GM18505 (cell line): ENCODE data around the gene BLM.
"Not testable (repeated sequence)": the region's sequence is repeated elsewhere in the genome, so short reads cannot be mapped to it uniquely, and the experiment has no call there.

Source experiments
- ATAC-seq: cut with Tn5 transposase; IDR thresholded peaks from one replicate; pipeline ENCODE4 v1.9.1; 2021; ENCODE audit not compliant: unreplicated experiment
- POLR2A ChIP-seq: IDR thresholded peaks from 4 replicates; pipeline ENCODE4 v1.6.1; 2011; ENCODE audit warnings: borderline replicate concordance; ENCODE audit not compliant: insufficient read depth, insufficient read length; ENCODE audit errors: extremely low read depth

The BLM gene

DNA sequence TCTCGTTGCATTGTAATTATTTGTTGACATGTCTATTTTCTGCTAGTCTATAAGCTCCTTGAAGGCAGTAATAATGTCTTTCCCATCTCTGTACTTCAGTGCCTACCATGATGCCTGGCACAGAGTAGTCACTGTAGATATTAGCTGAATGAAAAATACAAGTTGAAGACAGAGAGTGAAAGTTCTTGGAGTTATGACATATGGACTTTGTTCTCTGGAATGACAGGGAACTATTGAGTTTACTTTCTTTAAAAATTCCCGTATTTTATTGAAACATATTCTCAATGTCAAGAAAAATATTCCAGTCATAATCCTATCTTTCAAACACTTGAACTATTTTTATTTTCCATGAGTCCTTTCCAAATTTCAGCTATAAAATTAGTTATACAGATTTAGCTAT lies 3.0 kb downstream of the BLM start:
- TF ChIP-seq POLR2A: no peak
- ATAC-seq: no peak

DNA sequence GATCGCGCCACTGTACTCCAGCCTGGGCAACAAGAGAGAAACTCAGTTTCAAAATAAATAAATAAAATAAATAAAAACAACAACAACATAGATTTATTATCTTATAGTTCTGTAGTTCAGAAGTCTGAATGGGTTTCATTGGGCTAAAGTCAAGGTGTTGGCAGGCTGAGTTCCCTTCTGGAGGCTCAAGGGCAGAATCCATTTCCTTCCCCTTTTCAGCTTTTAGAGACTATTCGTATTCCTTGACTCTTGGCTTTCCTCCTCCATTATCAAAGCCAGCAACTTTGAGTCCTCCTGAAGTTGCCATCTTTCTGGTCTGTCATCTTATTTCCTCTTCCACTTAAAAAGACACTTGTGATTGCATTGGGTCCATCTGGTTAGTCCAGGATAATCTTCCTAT lies 12.1 kb downstream of the BLM start:
- ATAC-seq: no peak
- no peak for TF ChIP-seq POLR2A

DNA sequence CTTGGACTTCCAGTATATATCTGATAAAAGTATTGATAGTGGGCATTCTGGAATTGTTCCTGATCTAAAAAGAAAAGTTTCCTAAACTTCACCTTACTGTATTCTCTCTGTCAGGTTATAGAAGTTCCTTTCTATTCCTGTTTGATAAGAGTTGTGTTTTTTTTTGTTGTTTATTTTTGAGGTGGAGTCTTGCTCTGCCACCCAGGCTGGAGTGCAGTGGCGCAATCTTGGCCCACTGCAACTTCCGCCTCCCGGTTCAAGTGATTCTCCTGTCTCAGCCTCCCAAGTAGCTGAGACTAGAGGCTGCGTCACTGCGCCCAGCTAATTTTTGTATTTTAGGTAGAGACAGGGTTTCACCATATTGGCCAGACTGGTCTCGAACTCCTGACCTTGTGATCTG lies 13.1 kb downstream of the BLM start:
- no peak for TF ChIP-seq POLR2A
- ATAC-seq: no peak

DNA sequence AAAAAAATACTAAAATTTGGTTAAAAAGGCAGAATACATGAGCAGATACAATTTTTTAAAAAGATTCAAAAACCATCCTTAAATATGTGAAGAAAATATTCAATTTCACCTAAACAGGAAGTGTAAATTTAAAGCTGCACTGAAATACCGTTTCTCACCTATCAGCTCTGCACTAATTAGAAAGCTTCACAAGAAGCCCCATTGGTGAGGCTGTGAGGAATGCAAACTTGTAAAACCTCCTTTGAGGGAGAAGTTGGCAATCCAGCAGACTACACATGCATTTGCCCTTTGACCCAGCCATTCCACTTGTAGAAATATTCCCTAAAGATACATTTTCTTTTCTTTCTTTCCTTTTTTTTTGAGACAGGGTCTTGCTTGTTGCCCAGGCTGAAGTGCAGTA lies 18.8 kb downstream of the BLM start:
- ATAC-seq: no peak
- TF ChIP-seq POLR2A: no peak

DNA sequence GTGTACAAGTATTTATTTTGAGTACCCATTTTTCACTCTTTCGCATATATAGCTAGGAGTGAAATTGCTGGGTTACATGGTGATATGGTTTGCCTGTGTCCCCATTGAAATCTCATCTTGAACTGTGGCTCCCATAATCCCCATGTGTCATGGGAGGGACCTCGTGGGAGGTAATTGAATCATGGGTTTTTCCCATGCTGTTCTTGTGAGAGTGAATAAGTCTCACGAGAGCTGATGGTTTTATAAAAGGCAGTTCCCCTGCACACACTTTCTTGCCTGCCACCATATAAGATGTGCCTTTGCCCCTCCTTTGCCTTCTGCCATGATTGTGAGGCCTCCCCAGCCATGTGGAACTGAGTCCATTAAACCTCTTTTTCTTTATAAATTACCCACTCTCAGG lies 23.4 kb downstream of the BLM start:
- ATAC-seq: not testable (repeated sequence)

DNA sequence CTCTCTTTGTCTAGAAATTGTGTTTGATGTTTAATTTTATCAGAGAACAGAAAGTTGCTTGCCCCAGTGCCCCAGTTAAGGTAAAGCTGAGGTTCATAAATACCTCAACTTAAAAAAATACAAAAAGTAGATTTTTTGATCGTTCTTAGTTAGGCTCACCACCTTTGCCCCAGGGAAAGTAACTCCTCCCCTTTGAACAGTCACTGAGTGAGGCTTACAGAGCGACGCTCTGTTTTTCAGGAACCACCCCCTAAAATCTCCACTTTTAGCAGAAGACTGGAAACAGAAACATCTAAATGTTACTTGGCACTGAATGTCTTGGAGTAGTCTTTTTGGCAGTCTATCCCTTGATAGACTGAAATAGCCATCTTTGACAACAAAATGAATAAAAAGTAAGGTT lies 24.9 kb downstream of the BLM start:
- no peak for TF ChIP-seq POLR2A
- no peak for ATAC-seq

DNA sequence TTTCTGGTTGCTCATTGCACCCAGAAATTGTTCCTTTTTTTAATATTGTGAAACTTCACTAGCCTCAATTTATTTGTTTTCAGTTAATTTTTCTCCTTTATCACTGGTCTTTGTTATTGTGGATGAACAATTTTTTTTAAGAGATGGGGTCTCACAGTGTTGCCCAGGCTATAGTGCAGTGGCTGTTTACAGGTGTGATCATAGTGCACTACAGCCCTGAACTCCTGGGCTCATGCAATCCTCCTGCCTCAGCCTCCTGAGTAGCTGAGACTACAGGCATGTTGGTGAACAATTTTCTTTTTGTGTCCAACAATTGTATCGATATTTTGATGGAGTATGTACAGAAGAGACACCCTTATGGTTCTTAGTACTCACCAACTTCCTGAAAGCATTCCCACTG lies 26.3 kb downstream of the BLM start:
- no peak for TF ChIP-seq POLR2A
- no peak for ATAC-seq

DNA sequence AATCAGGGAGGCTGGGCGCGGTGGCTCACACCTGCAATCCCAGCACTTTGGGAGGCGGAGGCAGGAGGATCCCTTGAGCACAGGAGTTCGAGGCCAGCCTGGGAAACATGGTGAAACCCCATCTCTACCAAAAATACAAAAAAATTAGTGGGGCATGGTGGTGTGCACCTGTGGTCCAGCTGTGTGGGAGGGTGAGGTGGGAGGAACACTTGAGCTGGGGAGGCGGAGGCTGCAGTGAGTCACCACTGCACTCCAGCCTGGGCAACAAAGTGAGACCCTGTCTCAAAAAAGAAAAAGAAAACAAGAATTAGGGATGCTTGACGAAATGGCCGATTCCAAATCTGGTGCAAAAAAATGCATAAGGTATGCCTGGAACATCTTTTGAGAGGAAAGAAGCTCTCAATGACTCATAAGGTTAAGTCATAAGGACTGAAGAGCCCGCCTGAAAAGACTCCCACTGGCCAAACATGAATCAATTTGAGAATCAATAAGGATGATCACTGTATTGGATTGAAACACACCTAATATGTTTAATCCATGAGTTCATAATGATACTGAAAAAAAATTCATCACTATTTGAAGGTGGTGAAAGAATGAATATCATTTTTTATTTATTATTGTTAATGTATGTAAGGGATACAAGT lies 27.7 kb downstream of the BLM start:
- ATAC-seq: no peak
- TF ChIP-seq POLR2A: no peak

DNA sequence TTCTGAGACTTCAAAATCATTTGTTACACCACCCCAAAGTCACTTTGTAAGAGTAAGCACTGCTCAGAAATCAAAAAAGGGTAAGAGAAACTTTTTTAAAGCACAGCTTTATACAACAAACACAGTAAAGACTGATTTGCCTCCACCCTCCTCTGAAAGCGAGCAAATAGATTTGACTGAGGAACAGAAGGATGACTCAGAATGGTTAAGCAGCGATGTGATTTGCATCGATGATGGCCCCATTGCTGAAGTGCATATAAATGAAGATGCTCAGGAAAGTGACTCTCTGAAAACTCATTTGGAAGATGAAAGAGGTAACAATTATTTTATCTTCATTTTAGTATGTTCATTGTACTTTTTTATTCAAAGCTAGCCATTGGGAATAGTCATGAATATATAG lies 32.6 kb downstream of the BLM start:
- no peak for ATAC-seq
- no peak for TF ChIP-seq POLR2A

DNA sequence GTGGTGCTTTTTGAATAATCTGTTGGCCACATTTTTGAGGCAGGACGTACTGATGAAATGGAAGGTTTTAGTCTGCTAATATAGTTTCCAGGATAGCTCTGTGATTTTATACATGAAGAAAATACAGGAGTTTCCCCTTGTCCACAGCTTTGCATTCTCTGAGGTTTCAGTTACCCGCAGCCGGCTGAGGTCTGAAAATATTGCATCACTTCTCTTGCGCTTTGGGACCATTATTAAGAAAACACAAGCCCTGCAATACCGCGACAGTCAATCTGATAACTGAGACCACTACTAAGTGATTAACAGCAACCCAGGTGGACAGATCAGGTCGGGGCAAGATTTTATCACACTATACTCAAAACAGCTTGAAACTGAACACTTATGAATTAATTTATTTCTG lies 33.0 kb downstream of the BLM start:
- no peak for TF ChIP-seq POLR2A
- no peak for ATAC-seq

DNA sequence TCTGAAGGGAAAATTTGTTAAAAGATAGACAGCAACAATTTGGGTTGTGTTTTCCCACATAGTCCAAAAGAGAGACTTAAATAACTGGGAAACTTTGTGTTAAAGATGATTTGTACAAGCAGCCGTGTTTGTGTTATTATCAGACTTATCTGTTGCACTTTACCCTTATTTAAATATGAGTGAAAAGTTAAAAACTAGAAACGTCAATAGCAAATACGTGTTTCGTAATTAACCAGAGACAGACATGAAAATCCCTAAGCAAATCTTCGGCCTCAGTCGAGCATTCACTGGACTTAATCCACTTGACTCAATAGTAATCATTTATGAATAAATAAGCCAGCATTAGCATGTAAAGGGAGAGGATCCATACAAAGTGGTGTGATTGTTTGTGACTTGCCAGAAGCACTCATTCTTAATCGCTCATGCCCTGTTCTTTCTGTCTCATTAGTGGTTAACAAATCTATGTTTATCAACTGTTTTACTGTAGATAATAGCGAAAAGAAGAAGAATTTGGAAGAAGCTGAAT lies 34.2 kb downstream of the BLM start:
- TF ChIP-seq POLR2A: no peak
- no peak for ATAC-seq

DNA sequence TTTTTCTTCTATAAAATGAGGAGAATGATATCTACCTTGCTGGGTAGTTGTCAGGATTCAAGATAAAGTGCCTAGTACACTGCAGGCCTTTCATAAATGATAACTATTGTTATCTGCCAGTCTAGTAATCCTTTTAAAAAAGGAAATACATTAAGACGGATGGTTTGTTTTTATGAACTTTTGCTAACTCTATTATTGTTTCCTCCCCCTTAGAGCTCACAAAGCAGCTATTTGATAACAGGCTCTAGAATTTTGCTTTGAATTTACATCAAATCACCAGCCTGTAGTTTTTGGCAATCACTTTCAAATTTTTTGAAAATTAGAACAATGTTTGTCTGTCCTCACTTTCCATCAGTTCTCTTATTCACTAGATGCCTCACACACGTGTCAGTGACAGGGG lies 39.8 kb downstream of the BLM start:
- no peak for ATAC-seq
- no peak for TF ChIP-seq POLR2A

DNA sequence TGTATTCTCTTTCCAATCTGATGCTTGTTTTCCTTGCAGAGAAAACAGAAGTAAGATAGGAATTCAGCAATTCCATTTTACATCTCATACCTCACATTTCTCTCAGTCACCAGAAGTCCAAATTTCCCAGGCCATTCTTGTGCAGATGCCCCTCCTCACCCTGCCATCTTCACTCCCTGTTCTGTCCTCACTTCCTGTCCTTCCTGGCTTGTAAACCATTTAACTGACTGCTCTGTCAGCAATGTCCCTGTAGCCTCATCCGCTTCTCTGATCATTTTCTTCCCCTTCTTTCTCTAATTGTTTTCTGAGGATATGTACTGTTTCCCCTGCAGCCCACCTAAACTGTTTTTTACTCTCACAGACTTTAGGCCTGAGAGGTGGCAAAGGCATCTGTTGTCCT lies 40.3 kb downstream of the BLM start:
- TF ChIP-seq POLR2A: no peak
- no peak for ATAC-seq

DNA sequence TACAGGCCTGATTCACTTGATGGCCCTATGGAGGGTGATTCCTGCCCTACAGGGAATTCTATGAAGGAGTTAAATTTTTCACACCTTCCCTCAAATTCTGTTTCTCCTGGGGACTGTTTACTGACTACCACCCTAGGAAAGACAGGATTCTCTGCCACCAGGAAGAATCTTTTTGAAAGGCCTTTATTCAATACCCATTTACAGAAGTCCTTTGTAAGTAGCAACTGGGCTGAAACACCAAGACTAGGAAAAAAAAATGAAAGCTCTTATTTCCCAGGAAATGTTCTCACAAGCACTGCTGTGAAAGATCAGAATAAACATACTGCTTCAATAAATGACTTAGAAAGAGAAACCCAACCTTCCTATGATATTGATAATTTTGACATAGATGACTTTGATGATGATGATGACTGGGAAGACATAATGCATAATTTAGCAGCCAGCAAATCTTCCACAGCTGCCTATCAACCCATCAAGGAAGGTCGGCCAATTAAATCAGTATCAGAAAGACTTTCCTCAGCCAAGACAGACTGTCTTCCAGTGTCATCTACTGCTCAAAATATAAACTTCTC lies 43.6 kb downstream of the BLM start:
- TF ChIP-seq POLR2A: no peak
- no peak for ATAC-seq

DNA sequence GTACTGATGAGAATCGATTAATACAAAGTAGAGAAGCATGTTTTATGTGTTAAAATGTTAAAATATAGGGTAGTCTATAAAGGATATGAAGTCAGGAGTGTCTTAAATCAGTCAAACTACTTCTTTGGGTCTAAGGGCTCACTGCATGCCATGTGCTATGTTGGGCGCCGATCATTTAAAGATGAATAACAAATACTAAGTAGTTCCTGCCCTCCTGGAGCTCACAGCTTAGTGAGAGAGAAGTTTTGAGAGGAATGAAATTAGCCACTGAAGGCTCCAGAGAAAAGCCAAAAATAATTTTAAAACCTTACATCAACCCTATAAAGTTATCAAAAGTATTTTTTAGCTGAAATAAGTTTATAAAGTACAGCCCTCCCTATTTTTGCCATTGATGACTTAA lies 44.5 kb downstream of the BLM start:
- ATAC-seq: no peak
- no peak for TF ChIP-seq POLR2A
